ENCODE results near the gene FYB2. TPM values are rescaled to one million over a fixed set of nuclear protein-coding genes. Genes with fewer than 3 reads are reported as not detected.

FYB2 gene
- total and polyA plus RNA-seq, 8 donors, result 0.31 to 2.2 (median 0.75) TPM; not detected in 3

- Histone ChIP-seq H3K27ac (no peak overlapping the region), H3K36me3 (no peaks in the 10 kb centered on the region), H3K4me1 (peaks cover 0 to 6% (median 0%) of the 10 kb centered on the region in 4 donors), H3K27me3 (no peaks in the 10 kb centered on the region), H3K4me3 (no peak overlapping the region), H3K9me3 (no peaks in the 10 kb centered on the region)
- intact Hi-C loops (cut with DNase I; ENCODE audit: low total_unique reads), result no loop called here
- TF ChIP-seq CTCF (IDR thresholded peaks at IDR 0.05), result no peak
- no peak for TF ChIP-seq EP300 (IDR thresholded peaks at IDR 0.05)
- no peak for TF ChIP-seq POLR2A (IDR thresholded peaks at IDR 0.05)
- no peak for TF ChIP-seq POLR2AphosphoS5 (IDR thresholded peaks at IDR 0.05)
- DNase-seq, result no peak
- WGBS, 5 donors, result 82 to 88% (median 87%) methylated on average over 7 of the region's 7 CpGs
Observed at GRCh38 chr1:56849750-56850149, 30.5 kb upstream of the FYB2 start.

- no peak for DNase-seq
- Histone ChIP-seq H3K36me3 (no peaks in the 10 kb centered on the region), H3K4me1 (peaks cover 0 to 8% (median 0%) of the 10 kb centered on the region in 4 donors), H3K27me3 (no peaks in the 10 kb centered on the region), H3K9me3 (no peaks in the 10 kb centered on the region), H3K27ac (no peak overlapping the region), H3K4me3 (no peak overlapping the region)
- 60 to 81% (median 66%) methylated on average over 3 of the region's 3 CpGs for WGBS, 5 donors
- intact Hi-C loops (cut with DNase I; ENCODE audit: low total_unique reads), result no loop called here
- no peak for TF ChIP-seq CTCF (IDR thresholded peaks at IDR 0.05)
Observed at GRCh38 chr1:56845343-56845742, 26.1 kb upstream of the FYB2 start.

- peaks cover 0 to 8% (median 0%) of the 10 kb centered on the region in 4 donors for H3K4me1 ChIP-seq
- no peak overlapping the region for H3K27ac ChIP-seq
- TF ChIP-seq CTCF (IDR thresholded peaks at IDR 0.05) (no peak), POLR2AphosphoS5 (IDR thresholded peaks at IDR 0.05) (no peak), EP300 (IDR thresholded peaks at IDR 0.05) (no peak), POLR2A (IDR thresholded peaks at IDR 0.05) (no peak)
- intact Hi-C loops (cut with DNase I; ENCODE audit: low total_unique reads), result no loop called here
- no peak overlapping the region for H3K4me3 ChIP-seq
- H3K27me3 ChIP-seq, result no peaks in the 10 kb centered on the region
- H3K36me3 ChIP-seq, result no peaks in the 10 kb centered on the region
- WGBS, 5 donors, result 57 to 82% (median 70%) methylated on average over 9 of the region's 9 CpGs
- peaks cover 0 to 4% (median 3%) of the 10 kb centered on the region in 4 donors for H3K9me3 ChIP-seq
- no peak for DNase-seq
Observed at GRCh38 chr1:56844545-56845136, 25.4 kb upstream of the FYB2 start.

- no peak overlapping the region for H3K27ac ChIP-seq
- peaks cover 0 to 8% (median 0%) of the 10 kb centered on the region in 4 donors for H3K4me1 ChIP-seq
- intact Hi-C loops (cut with DNase I; ENCODE audit: low total_unique reads), result no loop called here
- DNase-seq, result no peak
- no peaks in the 10 kb centered on the region for H3K36me3 ChIP-seq
- H3K27me3 ChIP-seq, result no peaks in the 10 kb centered on the region
- H3K4me3 ChIP-seq, result no peak overlapping the region
- WGBS, 5 donors, result 82 to 92% (median 91%) methylated on average over 3 of the region's 3 CpGs
- no peak for TF ChIP-seq POLR2AphosphoS5 (IDR thresholded peaks at IDR 0.05)
- no peak for TF ChIP-seq POLR2A (IDR thresholded peaks at IDR 0.05)
- TF ChIP-seq EP300 (IDR thresholded peaks at IDR 0.05), result no peak
- no peak for TF ChIP-seq CTCF (IDR thresholded peaks at IDR 0.05)
- H3K9me3 ChIP-seq, result peaks cover 0 to 12% (median 8%) of the 10 kb centered on the region in 4 donors
Observed at GRCh38 chr1:56843544-56843943, 24.3 kb upstream of the FYB2 start.
